Measurements from ENCODE around the gene NBEAL2. TPM values are rescaled to one million over a fixed set of nuclear protein-coding genes. Genes with fewer than 3 reads are reported as not detected.

NBEAL2 gene
- total and polyA plus RNA-seq, 10 of the 15 experiments (the other 5 are each of a cell fraction or from before 2014, with no cell fraction given) = 0.07 to 127 (median 29.4) TPM

DNA sequence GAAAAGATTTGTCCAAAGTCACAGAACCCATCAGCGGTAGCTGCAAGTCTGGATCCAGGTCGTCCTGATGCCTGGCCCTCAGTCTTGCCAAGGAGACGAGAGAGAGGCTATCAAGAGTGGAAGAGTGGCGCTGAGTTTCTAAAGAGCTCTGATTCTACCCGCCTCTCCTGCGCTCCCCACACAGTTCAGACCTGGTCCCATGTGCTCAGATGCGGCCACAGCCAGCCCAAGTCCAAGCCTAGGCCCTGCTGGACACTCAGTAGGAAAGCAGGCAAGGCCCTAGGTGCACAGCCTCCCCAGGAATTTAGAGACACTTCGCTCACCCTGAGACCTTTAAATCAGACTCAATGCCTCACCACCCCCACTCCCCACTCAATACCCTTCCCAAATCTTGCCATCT, 35.3 kb upstream of the NBEAL2 start (continued):
- TF ChIP-seq, protein P1, sequence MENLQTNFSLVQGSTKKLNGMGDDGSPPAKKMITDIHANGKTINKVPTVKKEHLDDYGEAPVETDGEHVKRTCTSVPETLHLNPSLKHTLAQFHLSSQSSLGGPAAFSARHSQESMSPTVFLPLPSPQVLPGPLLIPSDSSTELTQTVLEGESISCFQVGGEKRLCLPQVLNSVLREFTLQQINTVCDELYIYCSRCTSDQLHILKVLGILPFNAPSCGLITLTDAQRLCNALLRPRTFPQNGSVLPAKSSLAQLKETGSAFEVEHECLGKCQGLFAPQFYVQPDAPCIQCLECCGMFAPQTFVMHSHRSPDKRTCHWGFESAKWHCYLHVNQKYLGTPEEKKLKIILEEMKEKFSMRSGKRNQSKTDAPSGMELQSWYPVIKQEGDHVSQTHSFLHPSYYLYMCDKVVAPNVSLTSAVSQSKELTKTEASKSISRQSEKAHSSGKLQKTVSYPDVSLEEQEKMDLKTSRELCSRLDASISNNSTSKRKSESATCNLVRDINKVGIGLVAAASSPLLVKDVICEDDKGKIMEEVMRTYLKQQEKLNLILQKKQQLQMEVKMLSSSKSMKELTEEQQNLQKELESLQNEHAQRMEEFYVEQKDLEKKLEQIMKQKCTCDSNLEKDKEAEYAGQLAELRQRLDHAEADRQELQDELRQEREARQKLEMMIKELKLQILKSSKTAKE (IDR thresholded peaks at IDR 0.05; ENCODE audit: low read depth, poor library complexity, severe bottlenecking) = no peak
- TF ChIP-seq HDGF (IDR thresholded peaks at IDR 0.05) (no peak), WRNIP1 (IDR thresholded peaks at IDR 0.05; ENCODE audit: borderline replicate concordance, low read depth, low read length) (no peak)
- TF ChIP-seq, protein P2, sequence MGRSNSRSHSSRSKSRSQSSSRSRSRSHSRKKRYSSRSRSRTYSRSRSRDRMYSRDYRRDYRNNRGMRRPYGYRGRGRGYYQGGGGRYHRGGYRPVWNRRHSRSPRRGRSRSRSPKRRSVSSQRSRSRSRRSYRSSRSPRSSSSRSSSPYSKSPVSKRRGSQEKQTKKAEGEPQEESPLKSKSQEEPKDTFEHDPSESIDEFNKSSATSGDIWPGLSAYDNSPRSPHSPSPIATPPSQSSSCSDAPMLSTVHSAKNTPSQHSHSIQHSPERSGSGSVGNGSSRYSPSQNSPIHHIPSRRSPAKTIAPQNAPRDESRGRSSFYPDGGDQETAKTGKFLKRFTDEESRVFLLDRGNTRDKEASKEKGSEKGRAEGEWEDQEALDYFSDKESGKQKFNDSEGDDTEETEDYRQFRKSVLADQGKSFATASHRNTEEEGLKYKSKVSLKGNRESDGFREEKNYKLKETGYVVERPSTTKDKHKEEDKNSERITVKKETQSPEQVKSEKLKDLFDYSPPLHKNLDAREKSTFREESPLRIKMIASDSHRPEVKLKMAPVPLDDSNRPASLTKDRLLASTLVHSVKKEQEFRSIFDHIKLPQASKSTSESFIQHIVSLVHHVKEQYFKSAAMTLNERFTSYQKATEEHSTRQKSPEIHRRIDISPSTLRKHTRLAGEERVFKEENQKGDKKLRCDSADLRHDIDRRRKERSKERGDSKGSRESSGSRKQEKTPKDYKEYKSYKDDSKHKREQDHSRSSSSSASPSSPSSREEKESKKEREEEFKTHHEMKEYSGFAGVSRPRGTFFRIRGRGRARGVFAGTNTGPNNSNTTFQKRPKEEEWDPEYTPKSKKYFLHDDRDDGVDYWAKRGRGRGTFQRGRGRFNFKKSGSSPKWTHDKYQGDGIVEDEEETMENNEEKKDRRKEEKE (IDR thresholded peaks at IDR 0.05) = no peak

DNA sequence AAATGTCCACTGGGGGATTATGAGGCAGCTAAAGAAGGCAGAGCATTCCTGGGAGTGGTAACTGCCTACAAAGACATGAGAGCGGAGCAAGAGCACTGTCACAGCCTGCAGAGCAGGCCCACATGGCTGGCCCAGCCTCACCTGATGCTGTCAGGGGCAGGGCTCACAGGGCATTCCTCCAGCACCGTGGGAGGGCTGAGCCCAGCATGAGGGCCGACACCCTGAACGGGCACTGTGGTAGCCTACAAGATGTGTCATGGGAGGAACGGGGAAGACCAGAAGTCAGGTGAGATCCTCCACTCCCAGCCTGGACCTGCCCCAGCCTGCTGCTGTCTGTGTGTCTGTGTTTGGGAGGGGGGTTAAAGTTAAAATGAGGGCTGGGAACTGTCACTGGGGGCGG, 33.0 kb upstream of the NBEAL2 start:
- H3K27ac ChIP-seq (ENCODE audit: control insufficient read depth, insufficient read depth) = no peak overlapping the region; the same call in 1 of the 2 replicates
- ChIA-PET RAD21 (ENCODE audit: unreplicated experiment) (interaction anchor here (1.8 to 3.2 kb wide), 3 partner anchors 19 to 28 kb away, joined by 4 to 21 read pairs (median 11); no protein-coding TSS in a partner anchor), SMC1A (ENCODE audit: uncharacterized antibody, unreplicated experiment) (interaction anchor here (1.6 to 17.2 kb wide), 2 partner anchors 12 to 14 kb away, joined by 4 to 298 read pairs; no protein-coding TSS in a partner anchor), POLR2A (interaction anchor here (0.7 to 10.1 kb wide), 5 partner anchors 10 to 28 kb away, joined by 3 to 163 read pairs (median 4); no protein-coding TSS in a partner anchor), CTCF (interaction anchor here (0.7 to 4.5 kb wide), 4 partner anchors 10 to 52 kb away, joined by 3 to 27 read pairs (median 6); no protein-coding TSS in a partner anchor)
- WGBS (ENCODE audit: insufficient coverage, insufficient replicate concordance, low lambda C conversion rate, missing lambda C conversion rate) = 73% methylated on average over 5 of the region's 6 CpGs
- DNase-seq (ENCODE audit: low read depth, low spot score) (no peak), FAIRE-seq (no peak), ATAC-seq (no peak)
- no peak overlapping the region for H3K4me2 ChIP-seq (ENCODE audit: control insufficient read depth, insufficient read depth)
- intact Hi-C loops (cut with micrococcal nuclease; ENCODE audit: unreplicated experiment) (no loop called here), in situ Hi-C loops (cut with MboI) (no loop called here)
- BruUV-seq (replicated peaks) = no TSS peak
- no peaks in the 10 kb centered on the region; the same call in 2 of the 3 replicates for H3K9me3 ChIP-seq (replicated peaks; ENCODE audit: control insufficient read depth, insufficient read depth, low read length)
- H4K20me1 ChIP-seq (ENCODE audit: control insufficient read depth, insufficient read depth) = peaks cover 6% of the 10 kb centered on the region; the same call in 1 of the 2 replicates
- no peaks in the 10 kb centered on the region for H3K27me3 ChIP-seq (replicated peaks in 1 of 2; ENCODE audit: control insufficient read depth in 2 of 2, insufficient read depth in 2 of 2, low read length in 1 of 2)
- H3K4me3 ChIP-seq = no peak overlapping the region
- TF ChIP-seq NFXL1 (IDR thresholded peaks at IDR 0.05; ENCODE audit: borderline replicate concordance) = no peak
- no peak for TF ChIP-seq HCFC1 (IDR thresholded peaks at IDR 0.05; ENCODE audit: low read length)
- no peak overlapping the region for H2AFZ ChIP-seq (ENCODE audit: control insufficient read depth, low read depth, low read length)
- peaks cover 32% of the 10 kb centered on the region for H3K4me1 ChIP-seq (ENCODE audit: control insufficient read depth, insufficient read depth, low read length)
- peaks cover 95% of the 10 kb centered on the region for H3K79me2 ChIP-seq (ENCODE audit: control insufficient read depth, insufficient read depth, low read length)
- peaks cover 21 to 38% of the 10 kb centered on the region in 2 experiments for H3K36me3 ChIP-seq (ENCODE audit: control insufficient read depth in 2 of 2, insufficient read depth in 2 of 2, low read length in 1 of 2)
- no peak overlapping the region for H3K9ac ChIP-seq (ENCODE audit: control insufficient read depth, insufficient read depth, low read length)

All from GM12878 (cell line).